Measurements from ENCODE around the gene PCDHGA10.

Gene PCDHGA10

GRCh38 chr5:141421489-141421855 is 8.7 kb downstream of the PCDHGA10 start:
- Histone ChIP-seq H3K4me2 (ENCODE audit: low read depth, low read length, poor library complexity, severe bottlenecking) (no peak overlapping the region), H3F3A (ENCODE audit: low read depth) (no peaks in the 10 kb centered on the region), H3K36me3 (ENCODE audit: insufficient read depth, low read length) (no peaks in the 10 kb centered on the region), H3K9me2 (replicated peaks; ENCODE audit: low read depth, low read length) (no peaks in the 10 kb centered on the region), H3K4me3 (ENCODE audit: low read length, poor library complexity, severe bottlenecking) (no peak overlapping the region), H3K9me3 (ENCODE audit: insufficient read depth, low read depth, low read length) (no peaks in the 10 kb centered on the region), H2AFZ (ENCODE audit: low read length) (no peak overlapping the region), H4K20me1 (ENCODE audit: insufficient read depth, low read length, poor library complexity, severe bottlenecking) (no peaks in the 10 kb centered on the region), H3K9ac (ENCODE audit: low read depth, low read length, poor library complexity, severe bottlenecking) (no peak overlapping the region), H3K4me1 (ENCODE audit: insufficient read depth, low read length, poor library complexity, severe bottlenecking) (no peaks in the 10 kb centered on the region), H3K27me3 (ENCODE audit: insufficient read depth, low read length, poor library complexity, severe bottlenecking) (no peaks in the 10 kb centered on the region), H3K79me2 (ENCODE audit: insufficient read depth, low read length) (no peaks in the 10 kb centered on the region)
- TF ChIP-seq EZH2phosphoT487 (IDR thresholded peaks at IDR 0.05; ENCODE audit: borderline replicate concordance): no peak
- TF ChIP-seq, protein P1, sequence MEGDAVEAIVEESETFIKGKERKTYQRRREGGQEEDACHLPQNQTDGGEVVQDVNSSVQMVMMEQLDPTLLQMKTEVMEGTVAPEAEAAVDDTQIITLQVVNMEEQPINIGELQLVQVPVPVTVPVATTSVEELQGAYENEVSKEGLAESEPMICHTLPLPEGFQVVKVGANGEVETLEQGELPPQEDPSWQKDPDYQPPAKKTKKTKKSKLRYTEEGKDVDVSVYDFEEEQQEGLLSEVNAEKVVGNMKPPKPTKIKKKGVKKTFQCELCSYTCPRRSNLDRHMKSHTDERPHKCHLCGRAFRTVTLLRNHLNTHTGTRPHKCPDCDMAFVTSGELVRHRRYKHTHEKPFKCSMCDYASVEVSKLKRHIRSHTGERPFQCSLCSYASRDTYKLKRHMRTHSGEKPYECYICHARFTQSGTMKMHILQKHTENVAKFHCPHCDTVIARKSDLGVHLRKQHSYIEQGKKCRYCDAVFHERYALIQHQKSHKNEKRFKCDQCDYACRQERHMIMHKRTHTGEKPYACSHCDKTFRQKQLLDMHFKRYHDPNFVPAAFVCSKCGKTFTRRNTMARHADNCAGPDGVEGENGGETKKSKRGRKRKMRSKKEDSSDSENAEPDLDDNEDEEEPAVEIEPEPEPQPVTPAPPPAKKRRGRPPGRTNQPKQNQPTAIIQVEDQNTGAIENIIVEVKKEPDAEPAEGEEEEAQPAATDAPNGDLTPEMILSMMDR (conservative IDR thresholded peaks at IDR 0.05; ENCODE audit: low read length): no peak

GRCh38 chr5:141422742-141423291 is 10.0 kb downstream of the PCDHGA10 start:
- no peaks in the 10 kb centered on the region for H4K20me1 ChIP-seq (ENCODE audit: insufficient read depth, low read length, poor library complexity, severe bottlenecking)
- H3K27me3 ChIP-seq (ENCODE audit: insufficient read depth, low read length, poor library complexity, severe bottlenecking): no peaks in the 10 kb centered on the region
- no peaks in the 10 kb centered on the region for H3F3A ChIP-seq (ENCODE audit: low read depth)
- TF ChIP-seq, protein P1 (conservative IDR thresholded peaks at IDR 0.05; ENCODE audit: low read length): no peak
- no peak for TF ChIP-seq EZH2phosphoT487 (IDR thresholded peaks at IDR 0.05; ENCODE audit: borderline replicate concordance)
- H3K9ac ChIP-seq (ENCODE audit: low read depth, low read length, poor library complexity, severe bottlenecking): no peak overlapping the region
- no peaks in the 10 kb centered on the region for H3K4me1 ChIP-seq (ENCODE audit: insufficient read depth, low read length, poor library complexity, severe bottlenecking)
- no peaks in the 10 kb centered on the region for H3K9me3 ChIP-seq (ENCODE audit: insufficient read depth, low read depth, low read length)
- H3K36me3 ChIP-seq (ENCODE audit: insufficient read depth, low read length): no peaks in the 10 kb centered on the region
- H3K4me2 ChIP-seq (ENCODE audit: low read depth, low read length, poor library complexity, severe bottlenecking): no peak overlapping the region
- H3K9me2 ChIP-seq (replicated peaks; ENCODE audit: low read depth, low read length): no peaks in the 10 kb centered on the region
- H3K79me2 ChIP-seq (ENCODE audit: insufficient read depth, low read length): no peaks in the 10 kb centered on the region
- no peak overlapping the region for H2AFZ ChIP-seq (ENCODE audit: low read length)
- no peak overlapping the region for H3K4me3 ChIP-seq (ENCODE audit: low read length, poor library complexity, severe bottlenecking)

DNA sequence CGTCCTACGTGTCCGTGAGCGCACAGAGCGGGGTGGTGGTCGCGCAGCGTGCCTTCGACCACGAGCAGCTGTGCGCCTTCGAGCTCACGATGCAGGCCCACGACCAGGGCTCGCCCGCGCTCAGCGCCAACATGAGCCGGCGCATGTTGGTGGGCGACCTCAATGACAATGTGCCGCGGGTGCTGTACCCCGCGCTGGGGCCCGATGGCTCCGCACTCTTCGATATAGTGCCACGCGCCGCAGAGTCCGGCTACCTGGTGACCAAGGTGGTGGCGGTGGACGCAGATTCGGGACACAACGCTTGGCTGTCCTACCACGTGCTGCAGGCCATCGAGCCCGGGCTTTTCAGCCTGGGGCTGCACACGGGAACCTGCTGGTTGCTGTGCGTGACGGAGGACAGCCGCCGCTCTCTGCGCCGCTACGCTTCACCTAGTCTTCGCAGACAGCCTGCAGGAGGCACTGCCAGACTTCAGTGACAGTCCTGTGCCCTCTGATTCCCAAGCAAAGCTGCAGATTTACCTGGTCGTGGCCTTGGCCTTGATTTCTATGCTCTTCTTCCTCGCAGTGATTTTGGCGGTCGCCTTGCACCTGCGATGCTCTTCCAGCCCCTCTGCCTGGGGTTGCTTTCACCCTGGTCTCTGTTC is 15.1 kb downstream of the PCDHGA10 start:
- Histone ChIP-seq H3K9ac (ENCODE audit: low read depth, low read length, poor library complexity, severe bottlenecking) (no peak overlapping the region), H3F3A (ENCODE audit: low read depth) (no peaks in the 10 kb centered on the region), H3K27me3 (ENCODE audit: insufficient read depth, low read length, poor library complexity, severe bottlenecking) (no peaks in the 10 kb centered on the region), H3K9me2 (replicated peaks; ENCODE audit: low read depth, low read length) (no peaks in the 10 kb centered on the region), H2AFZ (ENCODE audit: low read length) (no peak overlapping the region), H3K4me3 (ENCODE audit: low read length, poor library complexity, severe bottlenecking) (no peak overlapping the region), H3K9me3 (ENCODE audit: insufficient read depth, low read depth, low read length) (no peaks in the 10 kb centered on the region), H3K4me1 (ENCODE audit: insufficient read depth, low read length, poor library complexity, severe bottlenecking) (no peaks in the 10 kb centered on the region), H4K20me1 (ENCODE audit: insufficient read depth, low read length, poor library complexity, severe bottlenecking) (no peaks in the 10 kb centered on the region), H3K36me3 (ENCODE audit: insufficient read depth, low read length) (no peaks in the 10 kb centered on the region), H3K4me2 (ENCODE audit: low read depth, low read length, poor library complexity, severe bottlenecking) (no peak overlapping the region), H3K79me2 (ENCODE audit: insufficient read depth, low read length) (no peaks in the 10 kb centered on the region)
- TF ChIP-seq, protein P1 (conservative IDR thresholded peaks at IDR 0.05; ENCODE audit: low read length): no peak
